IPS-15b (cell line): ENCODE data around the gene PRSS37.
"Not testable (repeated sequence)": the region's sequence is repeated elsewhere in the genome, so short reads cannot be mapped to it uniquely, and the experiment has no call there.

ENCODE experiments used
- H3K27me3 ChIP-seq: one replicate; pipeline ENCODE4 v1.6.1; 2013; ENCODE audit warnings: low read length; ENCODE audit not compliant: control insufficient read depth, insufficient read depth
- H3K36me3 ChIP-seq: one replicate; pipeline ENCODE4 v1.6.1; 2013; ENCODE audit warnings: low read length; ENCODE audit not compliant: control insufficient read depth, insufficient read depth
- H3K4me1 ChIP-seq: one replicate; pipeline ENCODE4 v1.6.1; 2013; ENCODE audit warnings: mild to moderate bottlenecking, low read length; ENCODE audit not compliant: control insufficient read depth, insufficient read depth
- H3K4me3 ChIP-seq: one replicate; pipeline ENCODE4 v1.5.1; 2013; ENCODE audit warnings: low read depth, low read length
- H3K9ac ChIP-seq: one replicate; pipeline ENCODE4 v1.6.1; 2013; ENCODE audit warnings: low read depth, mild to moderate bottlenecking, low read length
- H3K9me3 ChIP-seq: one replicate; pipeline ENCODE4 v1.6.1; 2013; ENCODE audit warnings: mild to moderate bottlenecking, low read length; ENCODE audit not compliant: control insufficient read depth, insufficient read depth

The PRSS37 gene

DNA sequence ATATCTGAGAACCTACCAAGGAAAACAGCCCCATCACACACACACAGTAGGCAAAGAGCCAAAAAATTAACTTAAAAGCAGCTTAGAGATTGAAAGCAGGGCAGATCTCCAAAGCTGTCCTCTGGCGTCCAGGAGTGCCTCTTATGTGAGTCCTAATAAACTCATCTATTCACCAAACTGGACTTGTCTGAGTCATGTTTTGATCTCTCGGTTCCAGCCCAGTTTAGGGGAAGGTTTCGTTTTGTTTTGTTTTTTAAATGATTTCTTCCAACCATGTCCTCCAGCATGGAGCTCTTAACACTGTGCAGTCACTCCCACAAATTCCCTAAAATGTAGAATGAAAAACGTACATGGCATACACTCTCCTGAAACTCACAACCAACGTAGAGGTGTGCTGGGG lies 6.7 kb upstream of the PRSS37 start:
- Histone ChIP-seq H3K4me3 (no peak overlapping the region), H3K9me3 (peaks cover 8% of the 10 kb centered on the region), H3K9ac (no peak overlapping the region), H3K36me3 (no peaks in the 10 kb centered on the region), H3K27me3 (no peaks in the 10 kb centered on the region), H3K4me1 (no peaks in the 10 kb centered on the region)

DNA sequence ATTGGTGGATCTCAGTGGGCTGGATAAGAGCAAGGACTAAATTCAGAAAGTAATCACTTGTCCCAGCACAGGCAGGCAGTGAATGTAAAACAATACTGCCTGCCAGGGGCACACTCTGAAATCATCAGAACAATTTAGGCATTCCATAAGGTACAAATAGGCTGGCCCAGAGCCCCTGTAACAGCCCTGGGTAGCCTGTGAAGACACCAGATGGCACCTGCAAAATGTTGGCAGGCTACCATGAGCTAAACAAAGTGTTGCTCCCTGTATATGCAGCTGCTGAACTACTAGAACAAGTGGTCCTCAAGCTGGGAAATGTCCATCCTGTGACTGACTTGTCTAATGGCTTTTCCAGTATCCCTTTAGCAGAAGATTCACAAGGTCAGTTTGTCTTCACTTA lies 3.0 kb upstream of the PRSS37 start:
- no peaks in the 10 kb centered on the region for H3K36me3 ChIP-seq
- H3K27me3 ChIP-seq, result no peaks in the 10 kb centered on the region
- H3K4me1 ChIP-seq, result no peaks in the 10 kb centered on the region
- H3K9me3 ChIP-seq, result no peaks in the 10 kb centered on the region
- no peak overlapping the region for H3K9ac ChIP-seq
- no peak overlapping the region for H3K4me3 ChIP-seq

DNA sequence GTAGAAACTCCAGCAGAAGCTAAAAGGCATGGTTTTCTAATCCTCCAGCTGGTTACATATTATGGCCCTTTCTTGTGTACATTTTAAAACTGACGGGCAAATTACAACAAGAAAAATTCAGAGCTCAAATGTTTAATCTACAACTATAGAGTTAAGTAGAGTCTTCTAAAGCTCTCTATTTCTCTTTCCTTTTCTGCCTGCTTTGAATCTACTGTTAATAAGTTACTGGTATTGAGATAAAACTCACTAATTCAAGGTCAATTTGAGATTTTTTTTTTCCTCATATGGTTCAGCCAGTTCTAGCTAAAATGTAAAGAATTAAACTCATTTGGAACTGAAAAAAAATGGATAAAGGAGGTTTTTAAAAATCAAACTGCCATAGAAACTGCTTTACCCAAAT lies 1.6 kb upstream of the PRSS37 start:
- H3K9me3 ChIP-seq, result no peaks in the 10 kb centered on the region
- H3K4me1 ChIP-seq, result no peaks in the 10 kb centered on the region
- H3K36me3 ChIP-seq, result no peaks in the 10 kb centered on the region
- no peak overlapping the region for H3K4me3 ChIP-seq
- no peak overlapping the region for H3K9ac ChIP-seq
- no peaks in the 10 kb centered on the region for H3K27me3 ChIP-seq

DNA sequence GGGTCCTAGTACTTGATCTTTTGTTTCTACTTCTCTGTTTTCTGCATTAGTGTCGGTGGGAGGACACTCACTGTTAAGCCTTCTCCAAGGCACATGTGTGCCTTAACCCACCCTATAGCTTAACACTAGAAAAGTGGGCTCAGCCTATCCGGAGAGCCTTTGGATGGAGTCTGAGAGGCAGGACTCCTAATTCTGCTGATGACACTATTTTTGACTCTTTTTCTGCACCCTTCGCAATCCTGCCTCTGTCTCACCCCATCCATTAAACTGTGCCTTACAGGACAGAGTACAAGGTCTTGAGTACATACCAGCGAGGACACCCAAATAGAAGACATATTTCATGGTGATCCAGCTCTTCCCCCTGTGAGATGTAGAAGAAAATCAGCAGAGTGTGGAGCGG lies 577 bp downstream of the PRSS37 start:
- Histone ChIP-seq H3K27me3 (no peaks in the 10 kb centered on the region), H3K9ac (no peak overlapping the region), H3K9me3 (no peaks in the 10 kb centered on the region), H3K4me3 (no peak overlapping the region), H3K4me1 (no peaks in the 10 kb centered on the region), H3K36me3 (no peaks in the 10 kb centered on the region)

DNA sequence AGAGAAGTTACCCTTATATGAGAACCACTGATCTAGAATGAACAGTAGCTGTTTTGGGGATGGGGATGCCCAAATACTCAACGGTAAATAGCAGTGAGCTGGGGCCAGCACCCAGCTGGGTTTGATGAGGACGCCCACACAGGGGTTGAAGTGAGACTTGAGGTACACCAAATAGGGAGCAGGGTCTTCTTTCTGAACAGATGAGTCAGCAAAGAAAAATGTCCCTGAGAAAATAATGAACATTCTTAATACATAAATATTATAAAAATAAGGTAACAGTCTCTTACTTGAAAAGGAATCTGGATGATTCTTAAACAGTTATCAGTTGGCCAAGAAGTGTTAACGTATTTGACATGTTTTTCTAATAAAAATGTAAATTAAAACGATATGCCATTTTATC lies 2.0 kb downstream of the PRSS37 start:
- Histone ChIP-seq H3K27me3 (no peaks in the 10 kb centered on the region), H3K9me3 (no peaks in the 10 kb centered on the region), H3K36me3 (no peaks in the 10 kb centered on the region), H3K4me3 (no peak overlapping the region), H3K9ac (no peak overlapping the region), H3K4me1 (no peaks in the 10 kb centered on the region)

DNA sequence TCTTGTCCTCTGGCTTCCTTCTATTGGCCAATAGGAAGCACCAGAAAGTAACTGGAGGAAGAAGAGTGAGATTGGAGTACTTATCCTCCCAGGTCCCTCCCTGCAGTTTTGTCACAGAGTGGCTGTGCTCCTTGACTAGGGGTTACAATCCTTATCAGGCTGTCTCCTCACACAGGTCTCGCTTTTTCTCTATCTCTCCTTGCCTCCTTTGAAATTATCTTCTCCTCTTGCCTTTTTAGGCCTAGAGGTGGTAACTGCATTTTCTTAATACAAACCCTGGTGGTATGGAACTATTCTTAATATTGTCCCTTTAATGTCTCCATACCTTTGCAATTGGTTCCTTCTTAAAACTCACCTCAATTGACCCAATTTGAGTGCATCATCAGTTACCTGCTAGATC lies 2.7 kb downstream of the PRSS37 start:
- H3K27me3 ChIP-seq, result no peaks in the 10 kb centered on the region
- H3K9me3 ChIP-seq, result no peaks in the 10 kb centered on the region
- H3K4me1 ChIP-seq, result no peaks in the 10 kb centered on the region
- no peak overlapping the region for H3K9ac ChIP-seq
- no peak overlapping the region for H3K4me3 ChIP-seq
- no peaks in the 10 kb centered on the region for H3K36me3 ChIP-seq

DNA sequence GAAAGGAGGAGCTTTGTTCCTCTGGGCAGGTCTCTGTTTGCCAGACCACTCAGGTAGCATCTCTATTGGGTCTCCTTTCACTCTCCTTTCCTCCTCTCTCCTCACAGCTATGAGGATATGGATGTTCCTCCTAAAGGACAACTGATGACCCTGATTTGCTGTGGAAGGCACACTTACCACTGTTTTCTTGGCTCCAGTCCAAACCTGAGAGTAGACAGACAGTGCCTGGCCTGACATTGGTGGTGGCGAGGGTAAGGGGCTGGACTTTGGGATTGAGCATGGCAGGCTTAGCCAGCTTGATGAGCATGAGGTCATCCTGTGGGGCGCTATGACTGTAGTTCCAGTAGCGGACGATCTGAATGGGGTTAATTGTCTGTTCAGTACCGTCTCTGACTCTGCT lies 3.6 kb downstream of the PRSS37 start:
- Histone ChIP-seq H3K9me3 (no peaks in the 10 kb centered on the region), H3K4me1 (peaks cover 3% of the 10 kb centered on the region), H3K4me3 (no peak overlapping the region), H3K9ac (no peak overlapping the region), H3K36me3 (no peaks in the 10 kb centered on the region), H3K27me3 (no peaks in the 10 kb centered on the region)

DNA sequence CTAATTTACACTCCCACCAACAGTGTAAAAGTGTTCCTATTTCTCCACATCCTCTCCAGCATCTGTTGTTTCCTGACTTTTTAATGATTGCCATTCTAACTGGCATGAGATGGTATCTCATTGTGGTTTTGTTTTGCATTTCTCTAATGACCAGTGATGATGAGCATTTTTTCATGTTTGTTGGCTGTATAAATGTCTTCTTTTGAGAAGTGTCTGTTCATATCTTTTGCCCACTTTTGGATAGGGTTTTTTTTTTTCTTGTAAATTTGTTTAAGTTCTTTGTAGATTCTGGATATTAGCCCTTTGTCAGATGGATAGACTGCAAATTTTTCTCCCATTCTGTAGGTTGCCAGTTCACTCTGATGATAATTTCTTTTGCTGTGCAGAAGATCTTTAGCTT lies 18.9 kb downstream of the PRSS37 start:
- not testable (repeated sequence) for H3K9ac ChIP-seq, H3K4me3 ChIP-seq, H3K4me1 ChIP-seq, H3K9me3 ChIP-seq, H3K27me3 ChIP-seq, H3K36me3 ChIP-seq

DNA sequence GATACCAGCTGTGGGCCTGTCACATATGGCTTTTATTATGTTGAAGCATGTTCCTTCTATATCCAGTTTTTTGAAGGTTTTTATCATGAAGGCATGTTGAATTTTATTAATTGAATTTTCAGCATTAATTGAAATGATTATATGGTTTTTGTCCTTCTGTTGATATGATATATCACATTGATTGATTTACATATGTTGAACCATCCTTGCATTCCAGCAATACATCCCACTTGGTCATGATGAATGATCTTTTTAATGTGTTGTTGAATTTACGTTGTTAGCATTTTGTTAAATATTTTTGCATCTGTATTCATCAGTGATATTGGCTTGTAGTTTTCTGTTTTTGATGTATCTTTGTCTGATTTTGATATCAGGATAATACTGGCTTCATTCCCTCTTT lies 21.2 kb downstream of the PRSS37 start:
- no peaks in the 10 kb centered on the region for H3K9me3 ChIP-seq
- H3K4me3 ChIP-seq, result no peak overlapping the region
- no peaks in the 10 kb centered on the region for H3K27me3 ChIP-seq
- H3K9ac ChIP-seq, result no peak overlapping the region
- H3K36me3 ChIP-seq, result no peaks in the 10 kb centered on the region
- H3K4me1 ChIP-seq, result no peaks in the 10 kb centered on the region

DNA sequence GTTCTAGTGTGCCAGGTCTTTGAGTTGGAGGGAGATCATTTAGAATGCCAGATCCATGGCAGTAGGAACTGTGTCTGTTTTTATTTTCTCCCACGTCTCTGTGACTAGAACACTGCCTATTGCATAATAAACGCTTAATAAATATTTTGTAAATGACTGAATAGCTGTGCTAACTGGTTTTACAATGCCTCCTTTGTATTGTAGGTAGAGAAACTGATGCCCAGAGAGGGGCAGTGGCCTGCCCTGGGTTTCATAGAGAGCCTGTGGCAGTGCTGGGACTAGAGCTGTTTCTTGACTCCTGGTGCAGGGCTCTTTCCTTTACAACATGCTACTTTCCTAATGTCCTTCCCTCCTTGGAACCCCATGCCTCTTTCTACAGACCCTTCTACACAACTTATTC lies 48.8 kb downstream of the PRSS37 start:
- Histone ChIP-seq H3K9ac (no peak overlapping the region), H3K27me3 (no peaks in the 10 kb centered on the region), H3K36me3 (peaks cover 7% of the 10 kb centered on the region), H3K4me3 (no peak overlapping the region), H3K9me3 (no peaks in the 10 kb centered on the region), H3K4me1 (no peaks in the 10 kb centered on the region)

DNA sequence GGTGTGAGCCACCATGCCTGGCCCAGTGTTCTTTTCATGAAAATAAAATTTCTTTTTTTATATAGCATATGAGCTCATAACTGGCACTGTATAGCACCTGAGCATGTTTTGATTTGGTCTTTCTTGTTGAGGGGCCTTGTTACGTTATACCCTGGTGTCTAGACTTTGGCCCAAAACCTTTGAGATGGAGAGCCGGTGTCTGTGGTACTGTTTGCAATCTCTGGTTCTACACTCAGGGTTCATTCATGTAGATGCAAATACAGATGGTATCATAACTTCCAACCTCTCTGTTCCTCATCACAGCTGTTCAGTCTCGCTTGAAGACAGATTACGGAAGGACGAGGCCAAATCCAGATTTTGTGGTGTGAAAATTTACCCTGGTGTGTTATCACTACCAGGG lies 51.4 kb downstream of the PRSS37 start, which contains the start of gene TAS2R5:
Gene TAS2R5 (plus strand): TSS at position 301 of the 400 bp plus-strand sequence. CDS start 145 bp downstream, outside the sequence.
- H3K9ac ChIP-seq, result no peak within 1 kb of the TSS
- H3K4me1 ChIP-seq, result no peaks in the 10 kb centered on the region
- peaks cover 7% of the 10 kb centered on the region for H3K36me3 ChIP-seq
- no peaks in the 10 kb centered on the region for H3K27me3 ChIP-seq
- H3K4me3 ChIP-seq, result no peak within 1 kb of the TSS
- H3K9me3 ChIP-seq, result no peaks in the 10 kb centered on the region

DNA sequence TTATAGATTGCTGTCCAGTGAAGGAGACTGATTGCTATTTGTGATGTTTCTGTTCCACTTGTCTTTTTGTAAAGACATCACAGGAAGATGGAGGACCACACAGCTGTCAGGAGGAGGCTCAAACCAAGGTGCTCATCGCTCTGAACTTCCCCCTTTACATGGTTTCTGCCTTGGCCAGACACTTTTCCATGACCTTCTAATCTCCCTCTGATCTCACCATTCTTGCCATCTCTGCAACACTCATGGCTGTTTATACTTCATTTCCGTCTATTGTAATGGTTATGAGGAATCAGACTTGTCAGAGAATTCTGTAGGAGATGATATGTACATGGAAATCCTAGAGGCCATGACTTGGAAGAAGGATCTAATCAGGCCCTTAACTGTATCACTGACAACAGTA lies 53.0 kb downstream of the PRSS37 start:
- Histone ChIP-seq H3K4me1 (no peaks in the 10 kb centered on the region), H3K9me3 (no peaks in the 10 kb centered on the region), H3K27me3 (no peaks in the 10 kb centered on the region), H3K9ac (no peak overlapping the region), H3K36me3 (peaks cover 7% of the 10 kb centered on the region), H3K4me3 (no peak overlapping the region)
